ENCODE measurements around the gene CBR3.
A peak's percentile ranks its signal among the peaks of the same experiment; 100 is the strongest.
"Not testable (repeated sequence)": the region's sequence is repeated elsewhere in the genome, so short reads cannot be mapped to it uniquely, and the experiment has no call there.

Gene CBR3

GRCh38 chr21:36134803-36135390 is at the start of gene CBR3:
Gene CBR3 (plus strand): TSS chr21:36135079. CDS start chr21:36135193, 114 bp downstream.
- Histone ChIP-seq H3K4me3 (ENCODE audit: low read length) (peak within 1 kb of the TSS; percentile 64), H3K36me3 (ENCODE audit: insufficient read depth, low read depth, low read length) (no peaks in the 10 kb centered on the region), H3K9me3 (ENCODE audit: insufficient read depth, low read depth, low read length) (no peaks in the 10 kb centered on the region), H3K4me1 (ENCODE audit: insufficient read depth, low read length) (peaks cover 6% of the 10 kb centered on the region; the same call in 1 of the 2 replicates), H3K9ac (ENCODE audit: low read depth, low read length) (no peak within 1 kb of the TSS; the same call in 1 of the 2 replicates), H3K27me3 (ENCODE audit: insufficient read depth, low read length) (peaks cover 74% of the 10 kb centered on the region), H3K27ac (ENCODE audit: low read length) (no peak within 1 kb of the TSS)

GRCh38 chr21:36087362-36088138 is 47.3 kb upstream of the CBR3 start:
- Histone ChIP-seq H3K27me3 (ENCODE audit: insufficient read depth, low read length) (no peaks in the 10 kb centered on the region), H3K9me3 (ENCODE audit: insufficient read depth, low read depth, low read length) (no peaks in the 10 kb centered on the region), H3K36me3 (ENCODE audit: insufficient read depth, low read depth, low read length) (no peaks in the 10 kb centered on the region), H3K9ac (ENCODE audit: low read depth, low read length) (no peak overlapping the region), H3K4me1 (ENCODE audit: insufficient read depth, low read length) (peaks cover 4% of the 10 kb centered on the region; the same call in 1 of the 2 replicates), H3K4me3 (ENCODE audit: low read length) (no peak overlapping the region), H3K27ac (ENCODE audit: low read length) (no peak overlapping the region)

DNA sequence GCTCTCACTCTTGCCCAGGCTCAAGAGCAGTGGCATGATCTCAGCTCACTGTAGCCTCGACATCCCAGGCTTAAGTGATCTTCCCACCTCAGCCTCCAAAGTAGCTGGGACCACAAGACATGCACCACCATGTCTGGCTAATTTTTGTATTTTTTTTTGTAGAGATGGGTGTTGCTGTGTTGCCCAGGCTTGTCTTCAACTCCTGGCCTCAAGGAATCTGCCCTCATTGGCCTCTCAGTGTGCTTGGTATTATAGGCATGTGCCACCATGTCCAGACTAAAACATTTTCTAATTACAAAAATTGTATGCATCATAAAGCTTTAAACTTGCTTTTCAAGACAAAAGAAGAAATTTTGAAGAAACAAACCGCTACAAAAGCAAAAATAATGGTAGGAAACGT is 44.9 kb upstream of the CBR3 start:
- Histone ChIP-seq H3K4me1 (ENCODE audit: insufficient read depth, low read length) (peaks cover 5% of the 10 kb centered on the region; the same call in 1 of the 2 replicates), H3K27me3 (ENCODE audit: insufficient read depth, low read length) (no peaks in the 10 kb centered on the region), H3K9me3 (ENCODE audit: insufficient read depth, low read depth, low read length) (peaks cover 17% of the 10 kb centered on the region), H3K4me3 (ENCODE audit: low read length) (no peak overlapping the region), H3K9ac (ENCODE audit: low read depth, low read length) (no peak overlapping the region), H3K27ac (ENCODE audit: low read length) (no peak overlapping the region), H3K36me3 (ENCODE audit: insufficient read depth, low read depth, low read length) (peaks cover 4% of the 10 kb centered on the region; the same call in 1 of the 2 replicates)

DNA sequence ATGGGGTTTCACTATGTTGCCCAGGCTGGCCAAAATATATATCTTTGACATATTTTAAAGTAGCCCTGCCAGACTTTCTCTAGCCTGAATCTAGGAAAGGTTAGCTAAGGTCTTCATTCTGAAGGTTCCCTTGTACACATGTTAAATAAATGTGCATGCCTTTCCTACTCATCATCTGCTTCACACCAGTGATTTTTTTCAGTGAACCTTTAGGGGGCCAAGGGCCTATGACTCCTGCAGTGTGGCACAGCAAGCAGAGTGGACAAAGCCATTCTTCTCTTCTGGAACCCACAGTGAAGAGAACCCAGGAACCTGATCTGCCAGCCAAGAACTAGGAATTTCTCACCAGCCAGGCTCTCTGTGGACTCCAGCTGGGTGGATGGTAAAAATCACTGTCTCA is 42.2 kb upstream of the CBR3 start:
- Histone ChIP-seq H3K9me3 (ENCODE audit: insufficient read depth, low read depth, low read length) (peaks cover 17% of the 10 kb centered on the region), H3K36me3 (ENCODE audit: insufficient read depth, low read depth, low read length) (peaks cover 4% of the 10 kb centered on the region; the same call in 1 of the 2 replicates), H3K4me3 (ENCODE audit: low read length) (no peak overlapping the region), H3K27ac (ENCODE audit: low read length) (no peak overlapping the region), H3K27me3 (ENCODE audit: insufficient read depth, low read length) (no peaks in the 10 kb centered on the region), H3K9ac (ENCODE audit: low read depth, low read length) (no peak overlapping the region), H3K4me1 (ENCODE audit: insufficient read depth, low read length) (peaks cover 19% of the 10 kb centered on the region)

DNA sequence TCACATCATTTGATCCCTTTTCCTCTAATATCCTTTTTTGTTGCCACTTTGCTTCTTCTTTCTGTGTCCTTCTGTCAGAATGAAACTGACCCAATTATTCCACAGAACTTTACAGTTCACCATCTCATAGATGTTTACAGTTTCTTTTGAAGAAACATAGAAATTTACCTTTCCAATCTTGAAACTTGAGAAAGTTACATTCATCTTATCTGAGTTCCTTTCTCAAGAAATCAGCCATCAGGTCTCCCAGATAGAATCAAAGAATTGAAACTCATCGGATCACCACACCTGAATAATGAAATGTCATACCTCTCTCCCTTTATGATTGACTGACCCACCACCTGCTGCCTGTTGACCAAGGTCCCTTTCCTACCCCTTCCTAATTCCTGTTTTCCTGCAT is 41.4 kb upstream of the CBR3 start:
- H3K9me3 ChIP-seq (ENCODE audit: insufficient read depth, low read depth, low read length): peaks cover 17% of the 10 kb centered on the region
- H3K9ac ChIP-seq (ENCODE audit: low read depth, low read length): no peak overlapping the region
- H3K4me3 ChIP-seq (ENCODE audit: low read length): no peak overlapping the region
- peaks cover 27% of the 10 kb centered on the region for H3K4me1 ChIP-seq (ENCODE audit: insufficient read depth, low read length)
- no peak overlapping the region for H3K27ac ChIP-seq (ENCODE audit: low read length)
- no peaks in the 10 kb centered on the region for H3K27me3 ChIP-seq (ENCODE audit: insufficient read depth, low read length)
- H3K36me3 ChIP-seq (ENCODE audit: insufficient read depth, low read depth, low read length): peaks cover 4% of the 10 kb centered on the region; the same call in 1 of the 2 replicates

DNA sequence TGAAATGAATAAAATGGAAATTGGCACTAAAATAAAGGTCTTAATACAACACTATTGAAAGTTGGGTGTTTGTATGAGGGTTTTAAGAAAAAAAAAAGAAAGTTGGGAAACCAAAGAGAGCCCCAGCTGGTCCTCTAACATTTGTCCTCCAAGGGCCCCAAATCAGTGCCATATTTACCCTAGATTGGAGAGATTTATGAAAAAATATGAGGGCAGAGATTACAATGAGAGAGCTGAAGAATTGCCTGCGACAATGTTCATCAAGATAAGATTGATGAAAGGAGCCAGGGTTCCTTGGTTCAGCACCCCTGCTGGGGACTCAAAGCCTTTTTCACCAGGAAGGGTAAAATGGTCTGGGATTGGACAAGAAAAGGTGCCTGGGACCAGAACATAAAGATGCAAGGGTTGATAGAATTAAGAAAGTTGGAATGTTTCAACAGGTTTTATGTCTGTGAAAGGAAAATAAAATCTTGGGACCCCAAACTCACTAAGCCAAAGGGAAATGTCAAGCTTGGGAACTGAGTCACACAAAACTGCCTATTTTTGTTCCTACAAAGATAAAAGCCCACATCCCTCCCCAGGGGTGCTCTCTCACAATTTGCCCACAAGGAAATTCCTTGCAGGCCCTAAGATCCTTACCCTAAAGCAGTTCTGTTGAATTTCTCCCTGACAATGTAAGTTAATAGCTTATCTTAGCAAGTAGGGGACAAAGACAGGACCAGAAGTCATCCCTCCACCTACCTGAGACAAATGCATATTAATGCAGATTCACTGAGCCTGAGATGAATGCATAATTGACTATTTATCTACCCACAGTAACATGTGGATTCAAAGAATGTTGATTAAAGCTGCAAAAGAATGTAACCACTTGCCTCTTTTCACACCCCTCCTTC is 38.2 kb upstream of the CBR3 start:
- Histone ChIP-seq H3K27ac (ENCODE audit: low read length) (peak overlapping the region; percentile 72), H3K4me3 (ENCODE audit: low read length) (no peak overlapping the region), H3K36me3 (ENCODE audit: insufficient read depth, low read depth, low read length) (peaks cover 4% of the 10 kb centered on the region; the same call in 1 of the 2 replicates), H3K9ac (ENCODE audit: low read depth, low read length) (peak overlapping the region; percentile 7; the same call in 1 of the 2 replicates), H3K4me1 (ENCODE audit: insufficient read depth, low read length) (peaks cover 50% of the 10 kb centered on the region), H3K27me3 (ENCODE audit: insufficient read depth, low read length) (no peaks in the 10 kb centered on the region), H3K9me3 (ENCODE audit: insufficient read depth, low read depth, low read length) (peaks cover 17% of the 10 kb centered on the region)

DNA sequence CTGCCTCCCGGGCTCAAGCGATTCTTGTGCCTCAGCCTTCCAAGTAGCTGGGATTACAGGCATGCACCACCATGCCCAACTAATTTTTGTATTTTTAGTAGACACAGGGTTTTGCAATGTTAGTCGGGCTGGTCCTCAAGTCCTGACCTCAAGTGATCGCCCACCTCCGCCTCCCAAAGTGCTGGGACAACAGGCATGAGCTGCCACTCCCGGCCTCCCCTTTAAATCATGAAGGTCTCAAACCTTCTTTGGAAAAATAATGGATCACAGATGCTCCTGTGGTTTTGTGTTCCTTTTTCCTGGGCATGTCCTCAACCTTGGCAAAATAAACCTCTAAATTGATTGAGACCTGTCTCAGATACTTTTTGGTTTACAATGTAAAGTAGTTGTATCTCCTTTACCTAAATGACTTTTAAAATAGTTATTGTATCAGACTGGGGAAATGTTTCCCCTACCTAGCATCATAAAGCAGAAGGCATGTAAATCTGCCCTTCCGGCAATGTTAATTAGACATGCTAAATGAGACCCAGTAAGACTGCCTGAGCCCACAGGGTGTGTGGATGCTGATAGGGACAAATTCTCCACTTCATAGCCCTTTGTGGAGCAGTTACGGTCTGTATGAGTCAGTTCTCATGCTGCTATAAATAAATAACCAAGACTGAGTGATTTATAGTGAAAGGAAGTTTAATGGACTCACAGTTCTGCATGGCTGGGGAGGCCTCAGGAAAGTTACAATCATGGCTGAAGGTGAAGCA is 37.3 kb upstream of the CBR3 start:
- Histone ChIP-seq H3K27ac (ENCODE audit: low read length) (peak overlapping the region; percentile 72), H3K9ac (ENCODE audit: low read depth, low read length) (peak overlapping the region; percentile 54; the same call in 1 of the 2 replicates)

DNA sequence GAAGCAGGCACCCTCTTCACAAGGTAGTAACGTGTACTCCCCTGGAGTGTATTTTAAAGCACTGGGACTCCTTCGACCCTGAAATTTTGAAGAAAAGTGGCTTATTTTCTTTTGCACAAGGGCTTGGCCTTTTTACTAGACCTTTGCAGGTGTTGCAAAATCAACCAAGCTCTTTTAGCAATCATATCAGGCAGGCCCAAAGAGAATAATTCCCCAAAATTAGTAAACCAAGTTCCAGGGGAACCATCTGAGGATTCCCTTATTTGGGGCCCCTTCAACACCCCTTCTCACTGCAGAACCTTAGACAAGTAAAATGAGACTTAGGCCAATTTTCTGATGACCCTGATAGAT is 36.7 kb upstream of the CBR3 start:
- Histone ChIP-seq H3K27ac (ENCODE audit: low read length) (peak overlapping the region; percentile 72), H3K4me1 (ENCODE audit: insufficient read depth, low read length) (peaks cover 47% of the 10 kb centered on the region), H3K9ac (ENCODE audit: low read depth, low read length) (peak overlapping the region; percentile 54; the same call in 1 of the 2 replicates), H3K36me3 (ENCODE audit: insufficient read depth, low read depth, low read length) (peaks cover 4% of the 10 kb centered on the region; the same call in 1 of the 2 replicates), H3K9me3 (ENCODE audit: insufficient read depth, low read depth, low read length) (peaks cover 20% of the 10 kb centered on the region), H3K4me3 (ENCODE audit: low read length) (no peak overlapping the region), H3K27me3 (ENCODE audit: insufficient read depth, low read length) (no peaks in the 10 kb centered on the region)

More for the DNA sequence above, 37.3 kb upstream of the CBR3 start:
- peaks cover 47% of the 10 kb centered on the region for H3K4me1 ChIP-seq (ENCODE audit: insufficient read depth, low read length)
- H3K27me3 ChIP-seq (ENCODE audit: insufficient read depth, low read length): no peaks in the 10 kb centered on the region
- peaks cover 21% of the 10 kb centered on the region for H3K9me3 ChIP-seq (ENCODE audit: insufficient read depth, low read depth, low read length)
- H3K36me3 ChIP-seq (ENCODE audit: insufficient read depth, low read depth, low read length): peaks cover 4% of the 10 kb centered on the region; the same call in 1 of the 2 replicates
- H3K4me3 ChIP-seq (ENCODE audit: low read length): peak overlapping the region; percentile 29; the same call in 1 of the 2 replicates

DNA sequence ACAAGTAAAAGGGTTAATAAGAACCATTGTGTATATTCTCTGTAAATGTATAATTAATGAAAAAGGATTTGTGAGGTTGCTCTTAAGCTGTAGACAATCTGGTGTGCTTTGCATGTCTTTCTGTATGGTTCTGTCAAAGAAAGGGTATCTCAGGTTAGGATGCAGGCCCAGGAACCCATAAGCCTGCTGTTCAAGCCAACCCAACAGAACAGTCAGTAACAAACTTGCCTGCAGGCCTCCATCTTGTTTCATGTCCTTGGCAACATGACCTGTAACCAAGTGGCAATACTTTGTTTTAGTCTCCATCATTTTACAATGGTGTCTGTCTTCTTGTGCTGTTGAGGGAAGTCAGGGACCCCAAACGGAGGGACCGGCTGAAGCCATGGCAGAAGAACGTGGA is 35.9 kb upstream of the CBR3 start:
- H3K36me3 ChIP-seq (ENCODE audit: insufficient read depth, low read depth, low read length): no peaks in the 10 kb centered on the region
- peaks cover 47% of the 10 kb centered on the region for H3K4me1 ChIP-seq (ENCODE audit: insufficient read depth, low read length)
- H3K9me3 ChIP-seq (ENCODE audit: insufficient read depth, low read depth, low read length): peaks cover 17% of the 10 kb centered on the region
- peak overlapping the region; percentile 34; the same call in 1 of the 2 replicates for H3K4me3 ChIP-seq (ENCODE audit: low read length)
- peak overlapping the region; percentile 54; the same call in 1 of the 2 replicates for H3K9ac ChIP-seq (ENCODE audit: low read depth, low read length)
- H3K27me3 ChIP-seq (ENCODE audit: insufficient read depth, low read length): no peaks in the 10 kb centered on the region
- peak overlapping the region; percentile 72 for H3K27ac ChIP-seq (ENCODE audit: low read length)

- not testable (repeated sequence) for H3K27me3 ChIP-seq (ENCODE audit: insufficient read depth, low read length); H3K27ac ChIP-seq (ENCODE audit: low read length); H3K4me3 ChIP-seq (ENCODE audit: low read length); H3K36me3 ChIP-seq (ENCODE audit: insufficient read depth, low read depth, low read length)
- Histone ChIP-seq H3K9me3 (ENCODE audit: insufficient read depth, low read depth, low read length) (peaks cover 14% of the 10 kb centered on the region), H3K9ac (ENCODE audit: low read depth, low read length) (peak overlapping the region; percentile 54; the same call in 1 of the 2 replicates), H3K4me1 (ENCODE audit: insufficient read depth, low read length) (peaks cover 47% of the 10 kb centered on the region)
Measured at GRCh38 chr21:36099695-36100211, 35.1 kb upstream of the CBR3 start.
